ENCODE measurements around the gene FLNB. TPM values are rescaled to one million over a fixed set of nuclear protein-coding genes. Genes with fewer than 3 reads are reported as not detected.

Gene FLNB
- total and polyA plus RNA-seq, 2 of the 4 experiments (the other 2 are of a cell fraction), result 78.0 to 136 TPM

DNA sequence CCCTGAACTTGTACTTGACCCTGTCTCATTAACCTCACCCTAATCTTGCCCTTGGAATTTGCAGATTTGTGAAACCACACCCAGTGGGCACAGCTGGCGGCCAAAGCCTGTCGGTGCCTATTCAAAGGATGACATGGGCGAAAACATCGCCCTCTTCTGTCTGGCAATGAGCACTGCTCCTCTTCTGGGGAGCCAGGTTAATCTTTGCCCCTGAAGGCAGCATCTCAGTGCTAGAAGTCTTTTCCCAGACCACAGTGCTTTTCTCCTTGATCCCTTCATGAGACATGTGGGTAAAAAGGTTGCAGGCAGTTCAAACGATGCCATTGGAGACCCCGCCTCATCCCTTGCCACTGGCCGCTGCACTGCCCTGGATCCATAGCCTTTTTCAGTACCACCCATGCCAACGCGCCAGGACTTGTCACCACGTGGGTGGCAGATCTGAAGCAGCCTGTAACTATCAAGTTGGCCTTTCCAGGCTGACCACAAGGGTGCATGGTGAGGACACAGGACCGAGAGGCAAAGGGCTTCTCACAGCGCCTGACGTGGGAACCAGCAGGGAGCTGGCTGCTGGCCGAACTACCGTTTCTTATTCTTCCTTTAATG, 209.1 kb downstream of the FLNB start:
- Histone ChIP-seq H3K27ac (ENCODE audit: insufficient read depth, low read length) (no peak overlapping the region), H2BK20ac (ENCODE audit: low read depth, low read length) (no peak overlapping the region), H3K4me2 (ENCODE audit: low read depth, low read length) (peak overlapping the region; percentile 25; the same call in 1 of the 2 replicates), H2AFZ (replicated peaks; ENCODE audit: low read length, poor library complexity) (peak overlapping the region; percentile 86), H3K4ac (ENCODE audit: low read depth, low read length) (no peak overlapping the region), H2BK5ac (ENCODE audit: low read depth, low read length, poor library complexity, severe bottlenecking) (no peak overlapping the region), H3K9me3 (ENCODE audit: control insufficient read depth, insufficient read depth, low read length) (peaks cover 2% of the 10 kb centered on the region; the same call in 1 of the 2 replicates), H3K9me1 (ENCODE audit: insufficient read depth, low read length) (no peaks in the 10 kb centered on the region), H4K8ac (ENCODE audit: low read depth in 2 of 2, low read length in 2 of 2) (no peak overlapping the region), H2BK120ac (ENCODE audit: low read depth, low read length) (no peak overlapping the region), H2BK15ac (ENCODE audit: low read depth, low read length) (no peak overlapping the region), H2AK9ac (replicated peaks; ENCODE audit: low read depth, low read length, poor library complexity) (peak overlapping the region; percentile 74), H3K4me1 (ENCODE audit: control insufficient read depth, insufficient read depth, low read length) (peaks cover 2% of the 10 kb centered on the region; the same call in 1 of the 2 replicates), H4K20me1 (ENCODE audit: insufficient read depth, low read length) (no peaks in the 10 kb centered on the region), H3K14ac (replicated peaks; ENCODE audit: low read depth, low read length) (no peak overlapping the region), H3K79me1 (ENCODE audit: low read depth in 1 of 2, low read length in 2 of 2) (no peaks in the 10 kb centered on the region), H3K18ac (ENCODE audit: low read depth, low read length) (no peak overlapping the region), H3K56ac (ENCODE audit: extremely low read depth, insufficient read depth, low read length) (no peak overlapping the region), H3K23ac (ENCODE audit: low read depth, low read length) (no peak overlapping the region), H4K5ac (ENCODE audit: low read depth, low read length) (no peak overlapping the region), H3K4me3 (ENCODE audit: insufficient read depth, low read depth, low read length) (no peak overlapping the region), H3K9ac (ENCODE audit: low read depth, low read length) (no peak overlapping the region), H3K36me3 (ENCODE audit: control insufficient read depth, insufficient read depth, low read length) (no peaks in the 10 kb centered on the region), H4K91ac (ENCODE audit: insufficient read depth, low read depth, low read length) (no peak overlapping the region), H3K27me3 (ENCODE audit: control insufficient read depth, insufficient read depth, low read length) (peaks cover 19% of the 10 kb centered on the region), H2AK5ac (ENCODE audit: low read depth, low read length) (no peak overlapping the region)
- dilution Hi-C loops (cut with HindIII; ENCODE audit: low sequenced_read_pairs, unreplicated experiment), result no loop called here
- ATAC-seq (ENCODE audit: low read depth) (peak; percentile 97), DNase-seq (peak; percentile 51)
- in situ Hi-C loops (cut with MboI; ENCODE audit: low sequenced_read_pairs), result no loop called here
- POLR2A ChIA-PET (ENCODE audit: unreplicated experiment), result no interaction called here
- WGBS, 2 experiments (ENCODE audit: extremely low coverage in 2 of 2, insufficient read length in 1 of 2), result 5% methylated on average over 5 of the region's 15 CpGs; no CpG with 5 or more reads in 1 of the 2 experiments
- intact Hi-C loops (cut with micrococcal nuclease), result loop anchor here (1.0 to 5.0 kb wide), 4 partner anchors 30 to 255 kb away; partner anchors contain the start of gene FLNB
- BruUV-seq (replicated peaks), result no TSS peak
- CTCF ChIA-PET, result interaction anchor here (0.5 to 2.2 kb wide), 16 partner anchors 10 to 327 kb away, joined by 3 to 8 read pairs (median 4); partner anchors contain the start of gene ABHD6
- TF ChIP-seq MAZ (IDR thresholded peaks at IDR 0.05; ENCODE audit: borderline replicate concordance, low read depth, low read length) (no peak), MAFK (IDR thresholded peaks at IDR 0.05; ENCODE audit: low read depth, low read length) (no peak), RFX5 (IDR thresholded peaks at IDR 0.05; ENCODE audit: low read depth, low read length) (no peak), CHD1 (IDR thresholded peaks at IDR 0.05; ENCODE audit: low read depth, low read length) (no peak), RAD21 (IDR thresholded peaks at IDR 0.05; ENCODE audit: low read length) (peak; percentile 64), POLR2A (IDR thresholded peaks at IDR 0.05; ENCODE audit: low read depth, low read length) (no peak), CEBPB (IDR thresholded peaks at IDR 0.05; ENCODE audit: low read depth, low read length) (no peak), NFE2L2 (IDR thresholded peaks at IDR 0.05; ENCODE audit: low read depth, low read length) (no peak), SMC3 (IDR thresholded peaks at IDR 0.05; ENCODE audit: low read depth, low read length) (peak; percentile 68), BHLHE40 (IDR thresholded peaks at IDR 0.05; ENCODE audit: low read depth, low read length) (no peak), RCOR1 (IDR thresholded peaks at IDR 0.05; ENCODE audit: insufficient replicate concordance, low read length) (no peak), FOS (IDR thresholded peaks at IDR 0.05; ENCODE audit: low read depth, low read length) (no peak), MXI1 (IDR thresholded peaks at IDR 0.05; ENCODE audit: borderline replicate concordance, low read depth, low read length) (no peak)
- TF ChIP-seq, protein P1, sequence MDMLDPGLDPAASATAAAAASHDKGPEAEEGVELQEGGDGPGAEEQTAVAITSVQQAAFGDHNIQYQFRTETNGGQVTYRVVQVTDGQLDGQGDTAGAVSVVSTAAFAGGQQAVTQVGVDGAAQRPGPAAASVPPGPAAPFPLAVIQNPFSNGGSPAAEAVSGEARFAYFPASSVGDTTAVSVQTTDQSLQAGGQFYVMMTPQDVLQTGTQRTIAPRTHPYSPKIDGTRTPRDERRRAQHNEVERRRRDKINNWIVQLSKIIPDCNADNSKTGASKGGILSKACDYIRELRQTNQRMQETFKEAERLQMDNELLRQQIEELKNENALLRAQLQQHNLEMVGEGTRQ (IDR thresholded peaks at IDR 0.05; ENCODE audit: low read depth, low read length), result peak; percentile 16; the same call in 1 of the 2 replicates
- TF ChIP-seq, protein P2, sequence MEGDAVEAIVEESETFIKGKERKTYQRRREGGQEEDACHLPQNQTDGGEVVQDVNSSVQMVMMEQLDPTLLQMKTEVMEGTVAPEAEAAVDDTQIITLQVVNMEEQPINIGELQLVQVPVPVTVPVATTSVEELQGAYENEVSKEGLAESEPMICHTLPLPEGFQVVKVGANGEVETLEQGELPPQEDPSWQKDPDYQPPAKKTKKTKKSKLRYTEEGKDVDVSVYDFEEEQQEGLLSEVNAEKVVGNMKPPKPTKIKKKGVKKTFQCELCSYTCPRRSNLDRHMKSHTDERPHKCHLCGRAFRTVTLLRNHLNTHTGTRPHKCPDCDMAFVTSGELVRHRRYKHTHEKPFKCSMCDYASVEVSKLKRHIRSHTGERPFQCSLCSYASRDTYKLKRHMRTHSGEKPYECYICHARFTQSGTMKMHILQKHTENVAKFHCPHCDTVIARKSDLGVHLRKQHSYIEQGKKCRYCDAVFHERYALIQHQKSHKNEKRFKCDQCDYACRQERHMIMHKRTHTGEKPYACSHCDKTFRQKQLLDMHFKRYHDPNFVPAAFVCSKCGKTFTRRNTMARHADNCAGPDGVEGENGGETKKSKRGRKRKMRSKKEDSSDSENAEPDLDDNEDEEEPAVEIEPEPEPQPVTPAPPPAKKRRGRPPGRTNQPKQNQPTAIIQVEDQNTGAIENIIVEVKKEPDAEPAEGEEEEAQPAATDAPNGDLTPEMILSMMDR (conservative IDR thresholded peaks at IDR 0.05; ENCODE audit: low read depth, low read length), result peak; percentile 64
